Stimulated activated effector memory CD8-positive, alpha-beta T cell treated with anti-CD3 and anti-CD28 coated beads, Interleukin-12 subunit alpha, Interleukin-12 subunit beta, amount 100 ng/mL, for 72 hours (primary cell): ENCODE measurements around the gene BTF3L4.
A peak's percentile ranks its signal among the peaks of the same experiment; 100 is the strongest.
"Not testable (repeated sequence)": the region's sequence is repeated elsewhere in the genome, so short reads cannot be mapped to it uniquely, and the experiment has no call there.

ENCODE experiments used
- ATAC-seq: fragments of 150-1000 bp; cut with Tn5 transposase; 2 replicates; pipeline ENCODE4 v1.10.0; 2021
- DNase-seq, 2 donors: peaks; one replicate each; pipeline ENCODE4 v3.0.0; 2021 to 2022; ENCODE audit warnings: low spot score in 2 of 2
- H3K27ac Mint-ChIP-seq: one replicate; pipeline ENCODE4 v1.8.0; 2022; ENCODE audit warnings: mild to moderate bottlenecking, mixed read lengths
- H3K36me3 Mint-ChIP-seq: one replicate; pipeline ENCODE4 v1.8.0; 2022; ENCODE audit warnings: mild to moderate bottlenecking, mixed read lengths
- H3K4me1 Mint-ChIP-seq: one replicate; pipeline ENCODE4 v1.8.0; 2022; ENCODE audit warnings: mixed read lengths
- H3K4me3 Mint-ChIP-seq: one replicate; pipeline ENCODE4 v1.8.0; 2022; ENCODE audit warnings: mild to moderate bottlenecking, mixed read lengths
- H3K9me3 Mint-ChIP-seq: one replicate; pipeline ENCODE4 v1.8.0; 2022; ENCODE audit warnings: mixed read lengths

The BTF3L4 gene

GRCh38 chr1:52056163-52056936 lies at the start of gene BTF3L4:
Gene BTF3L4 (plus strand): TSS chr1:52056295. CDS start chr1:52059848, 3,553 bp downstream.
- H3K9me3 Mint-ChIP-seq = no peaks in the 10 kb centered on the region
- H3K27ac Mint-ChIP-seq = peak within 1 kb of the TSS; percentile 97
- peak within 1 kb of the TSS; percentile 91 for H3K4me3 Mint-ChIP-seq
- H3K36me3 Mint-ChIP-seq = peaks cover 64% of the 10 kb centered on the region
- ATAC-seq (peak; percentile 96), DNase-seq (peak; percentile 77 to 93)
- peaks cover 43% of the 10 kb centered on the region for H3K4me1 Mint-ChIP-seq

- H3K9me3 Mint-ChIP-seq = no peaks in the 10 kb centered on the region
- no peak for ATAC-seq
- no peak overlapping the region for H3K27ac Mint-ChIP-seq
- no peak for DNase-seq
- H3K36me3 Mint-ChIP-seq = no peaks in the 10 kb centered on the region
- H3K4me3 Mint-ChIP-seq = no peak overlapping the region
- H3K4me1 Mint-ChIP-seq = no peaks in the 10 kb centered on the region
Measured at GRCh38 chr1:52007215-52008002, 48.7 kb upstream of the BTF3L4 start.

GRCh38 chr1:52008071-52008809 lies 47.9 kb upstream of the BTF3L4 start:
- no peaks in the 10 kb centered on the region for H3K36me3 Mint-ChIP-seq
- H3K4me3 Mint-ChIP-seq = no peak overlapping the region
- DNase-seq (no peak), ATAC-seq (no peak)
- no peak overlapping the region for H3K27ac Mint-ChIP-seq
- H3K9me3 Mint-ChIP-seq = no peaks in the 10 kb centered on the region
- H3K4me1 Mint-ChIP-seq = no peaks in the 10 kb centered on the region

GRCh38 chr1:52022133-52022532 lies 34.0 kb upstream of the BTF3L4 start:
- peaks cover 6% of the 10 kb centered on the region for H3K4me1 Mint-ChIP-seq
- no peak overlapping the region for H3K27ac Mint-ChIP-seq
- H3K9me3 Mint-ChIP-seq = no peaks in the 10 kb centered on the region
- peaks cover 71% of the 10 kb centered on the region for H3K36me3 Mint-ChIP-seq
- H3K4me3 Mint-ChIP-seq = no peak overlapping the region
- ATAC-seq (no peak), DNase-seq (no peak)

DNA sequence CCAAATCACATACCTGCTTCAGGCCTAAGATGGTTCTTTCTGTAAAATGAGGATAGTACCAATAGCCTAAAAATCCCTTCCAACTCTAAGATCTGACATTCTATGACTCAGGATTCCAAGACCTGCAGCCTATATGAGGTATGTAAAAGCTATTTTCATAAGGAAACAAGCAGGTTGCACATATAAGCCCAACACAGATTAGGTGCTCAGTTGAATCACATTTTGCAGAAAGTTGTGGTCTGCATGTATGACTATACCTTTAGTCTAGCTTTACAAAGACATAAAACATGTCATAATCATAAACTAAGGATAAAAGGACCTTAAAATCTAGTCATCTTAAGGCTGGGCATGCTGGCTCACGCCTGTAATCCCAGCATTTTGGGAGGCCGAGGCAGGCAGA lies 29.8 kb upstream of the BTF3L4 start:
- ATAC-seq = no peak
- H3K36me3 Mint-ChIP-seq = peaks cover 71% of the 10 kb centered on the region
- no peaks in the 10 kb centered on the region for H3K9me3 Mint-ChIP-seq

GRCh38 chr1:52028328-52028727 lies 27.8 kb upstream of the BTF3L4 start:
- Mint-ChIP-seq H3K9me3 (no peaks in the 10 kb centered on the region), H3K4me1 (peaks cover 30% of the 10 kb centered on the region), H3K36me3 (peaks cover 68% of the 10 kb centered on the region), H3K27ac (no peak overlapping the region), H3K4me3 (no peak overlapping the region)
- ATAC-seq (no peak), DNase-seq (no peak)

More for the DNA sequence above, 29.8 kb upstream of the BTF3L4 start:
- no peak overlapping the region for H3K27ac Mint-ChIP-seq
- H3K4me1 Mint-ChIP-seq = peaks cover 17% of the 10 kb centered on the region
- no peak for DNase-seq
- no peak overlapping the region for H3K4me3 Mint-ChIP-seq

GRCh38 chr1:52028839-52029238 lies 27.3 kb upstream of the BTF3L4 start:
- not testable (repeated sequence) for H3K27ac Mint-ChIP-seq

DNA sequence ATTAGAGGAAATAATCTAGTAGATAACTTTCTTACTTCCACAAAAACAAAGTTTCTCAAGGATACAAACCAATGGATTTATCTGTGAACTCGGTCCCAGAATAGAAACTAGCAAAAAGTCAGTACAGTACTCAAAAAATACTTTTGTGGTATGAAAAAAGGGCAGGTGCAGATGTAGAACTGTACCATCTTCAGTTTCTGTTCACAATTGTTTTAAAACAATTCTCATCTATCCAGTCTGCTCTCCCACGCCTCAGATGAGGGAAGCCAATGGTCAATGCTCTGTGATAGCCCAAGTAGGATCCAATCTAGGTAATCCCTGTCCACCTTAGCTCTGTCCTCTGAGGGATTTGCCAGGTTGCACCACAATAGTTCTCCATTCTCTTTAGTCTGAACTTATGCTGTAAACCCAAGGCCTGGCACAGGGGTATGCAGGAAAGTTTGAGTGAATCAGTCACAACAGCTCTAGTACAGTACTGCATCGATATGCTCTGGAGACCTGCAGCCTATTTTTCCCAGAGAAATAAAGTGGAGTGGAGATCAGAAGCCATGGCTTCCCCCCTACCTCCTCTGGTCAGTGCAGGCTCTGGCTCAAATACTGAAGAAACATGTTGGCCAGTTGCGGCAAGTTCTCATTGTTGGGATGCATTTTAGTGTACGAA lies 23.8 kb upstream of the BTF3L4 start:
- no peak for ATAC-seq
- DNase-seq = no peak
- peaks cover 47% of the 10 kb centered on the region for H3K36me3 Mint-ChIP-seq
- peaks cover 30% of the 10 kb centered on the region for H3K4me1 Mint-ChIP-seq
- H3K27ac Mint-ChIP-seq = peak overlapping the region; percentile 96
- H3K4me3 Mint-ChIP-seq = peak overlapping the region; percentile 87
- H3K9me3 Mint-ChIP-seq = no peaks in the 10 kb centered on the region

More at GRCh38 chr1:52028839-52029238, 27.3 kb upstream of the BTF3L4 start:
- Mint-ChIP-seq H3K4me1 (peaks cover 30% of the 10 kb centered on the region), H3K36me3 (peaks cover 66% of the 10 kb centered on the region)
- not testable (repeated sequence) for H3K4me3 Mint-ChIP-seq, DNase-seq, H3K9me3 Mint-ChIP-seq, ATAC-seq

DNA sequence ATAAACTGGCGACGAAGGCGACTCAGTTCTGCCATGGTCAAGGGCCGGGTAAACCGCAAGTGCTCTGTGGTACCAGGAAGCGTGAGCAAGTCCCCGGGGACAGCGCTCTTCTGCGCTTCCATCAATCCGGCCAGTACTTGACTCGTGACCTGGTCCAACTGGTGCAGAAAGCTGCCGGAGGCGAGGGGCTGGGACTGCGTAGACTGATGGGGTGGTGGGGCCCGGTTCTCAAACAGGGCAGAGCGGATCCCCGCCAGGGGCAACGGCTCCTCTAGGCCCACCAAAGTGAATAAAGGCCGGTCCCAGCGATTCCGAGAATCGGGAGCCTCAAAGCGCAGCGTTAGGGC lies 23.3 kb upstream of the BTF3L4 start:
- peaks cover 30% of the 10 kb centered on the region for H3K4me1 Mint-ChIP-seq
- peak overlapping the region; percentile 96 for H3K27ac Mint-ChIP-seq
- H3K4me3 Mint-ChIP-seq = peak overlapping the region; percentile 87
- DNase-seq = peak; percentile 2 to 60
- H3K36me3 Mint-ChIP-seq = peaks cover 49% of the 10 kb centered on the region
- H3K9me3 Mint-ChIP-seq = no peaks in the 10 kb centered on the region
- ATAC-seq = peak; percentile 38

- Mint-ChIP-seq H3K4me1 (peaks cover 30% of the 10 kb centered on the region), H3K27ac (peak within 1 kb of the TSS; percentile 96), H3K9me3 (no peaks in the 10 kb centered on the region), H3K36me3 (peaks cover 49% of the 10 kb centered on the region), H3K4me3 (peak within 1 kb of the TSS; percentile 87)
- ATAC-seq (peak; percentile 98), DNase-seq (peak; percentile 64 to 87)
Measured at GRCh38 chr1:52033190-52034049, 22.7 kb upstream of the BTF3L4 start, which contains the start of gene KTI12. Gene KTI12 (minus strand): TSS chr1:52033810. CDS start chr1:52033761, 49 bp downstream.

- no peak for DNase-seq
- peaks cover 54% of the 10 kb centered on the region for H3K36me3 Mint-ChIP-seq
- H3K4me3 Mint-ChIP-seq = peak overlapping the region; percentile 87
- no peaks in the 10 kb centered on the region for H3K9me3 Mint-ChIP-seq
- H3K4me1 Mint-ChIP-seq = peaks cover 30% of the 10 kb centered on the region
- ATAC-seq = no peak
- H3K27ac Mint-ChIP-seq = peak overlapping the region; percentile 96
Measured at GRCh38 chr1:52034050-52034384, 22.1 kb upstream of the BTF3L4 start.

DNA sequence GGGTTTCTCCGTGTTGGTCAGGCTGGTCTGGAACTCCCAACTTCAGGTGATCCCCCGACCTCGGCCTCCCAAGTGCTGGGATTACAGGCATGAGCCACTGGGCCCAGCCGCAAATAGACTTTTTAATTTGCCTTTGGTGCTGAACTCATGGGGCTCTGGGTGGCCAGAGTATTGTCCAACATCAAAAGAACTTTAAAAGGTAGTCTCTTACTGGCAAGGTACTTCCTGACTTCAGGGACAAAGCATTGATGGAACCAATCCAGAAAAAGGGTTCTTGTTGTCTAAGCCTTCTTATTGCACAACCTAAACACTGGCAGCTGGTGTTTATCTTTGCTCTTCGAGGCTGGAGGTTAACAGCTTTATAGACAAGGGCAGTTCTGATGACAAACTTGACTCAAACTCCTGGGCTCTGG lies 18.7 kb upstream of the BTF3L4 start:
- H3K27ac Mint-ChIP-seq = no peak overlapping the region
- DNase-seq = no peak
- no peak for ATAC-seq
- peaks cover 73% of the 10 kb centered on the region for H3K36me3 Mint-ChIP-seq
- H3K4me1 Mint-ChIP-seq = peaks cover 2% of the 10 kb centered on the region
- no peak overlapping the region for H3K4me3 Mint-ChIP-seq
- H3K9me3 Mint-ChIP-seq = no peaks in the 10 kb centered on the region

DNA sequence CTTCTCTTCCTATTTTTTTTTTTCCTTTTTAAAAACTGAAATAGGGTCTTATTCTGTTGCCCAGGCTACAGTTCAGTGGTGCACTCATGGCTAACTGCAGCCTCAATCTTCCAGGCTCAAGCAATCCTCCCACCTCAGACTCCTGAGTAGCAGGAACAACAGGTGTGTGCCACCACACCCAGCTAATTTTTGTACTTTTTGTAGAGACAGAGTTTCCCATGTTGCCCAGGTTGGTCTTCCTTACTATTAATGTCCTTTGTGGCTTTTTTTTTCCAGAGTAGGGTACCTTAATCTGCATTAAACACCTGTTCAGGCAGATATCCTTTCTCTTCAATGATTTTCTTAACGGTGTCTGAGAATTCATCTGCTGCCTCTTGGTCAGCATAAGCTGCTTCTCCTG lies 18.2 kb upstream of the BTF3L4 start:
- no peak for ATAC-seq
- H3K36me3 Mint-ChIP-seq = peaks cover 70% of the 10 kb centered on the region
- no peak overlapping the region for H3K27ac Mint-ChIP-seq
- no peaks in the 10 kb centered on the region for H3K9me3 Mint-ChIP-seq
- H3K4me1 Mint-ChIP-seq = no peaks in the 10 kb centered on the region
- H3K4me3 Mint-ChIP-seq = no peak overlapping the region
- no peak for DNase-seq

- Mint-ChIP-seq H3K4me3 (no peak overlapping the region), H3K36me3 (peaks cover 62% of the 10 kb centered on the region), H3K4me1 (peaks cover 11% of the 10 kb centered on the region), H3K9me3 (no peaks in the 10 kb centered on the region), H3K27ac (no peak overlapping the region)
- no peak for ATAC-seq
- no peak for DNase-seq
Measured at GRCh38 chr1:52041551-52042185, 14.4 kb upstream of the BTF3L4 start.
